PC-9 (cell line): ENCODE measurements around the gene NSMCE1. TPM values are rescaled to one million over a fixed set of nuclear protein-coding genes. Genes with fewer than 3 reads are reported as not detected.
"Not testable (repeated sequence)": the region's sequence is repeated elsewhere in the genome, so short reads cannot be mapped to it uniquely, and the experiment has no call there.

Source experiments
- BruUV-seq: library from RNA; stranded (reverse); fragments of 400-500 nt; replicated peaks from 2 replicates; lab custom pipeline; 2021; lab: Mats Ljungman, UMichigan
- CTCF ChIA-PET: fragments of 300-600 bp; sonication (Branson Sonifier 250); formaldehyde crosslinking; loops from one replicate; lab custom pipeline; 2022; ENCODE audit warnings: antibody characterized with exemption; lab: Charles Lee
- POLR2A ChIA-PET: fragments of 300-600 bp; sonication (Branson Sonifier 250); formaldehyde crosslinking; loops from one replicate; lab custom pipeline; 2022; ENCODE audit warnings: antibody characterized with exemption; ENCODE audit not compliant: unreplicated experiment; lab: Charles Lee
- DNase-seq, 2 experiments: peaks; one replicate each; pipeline versions ENCODE4 v3.0.0 to v3.0.0-alpha.2; 2015 to 2022; ENCODE audit warnings: mixed read lengths in 1 of 2
- H2AFZ ChIP-seq: fragments of 200-600 bp; sonication (generic); 2 replicates; pipeline ENCODE4 v1.8.1; 2017; ENCODE audit warnings: antibody characterized with exemption
- H3F3A ChIP-seq: fragments of 200-600 bp; sonication (generic); 2 replicates; pipeline ENCODE4 v1.8.1; 2017; ENCODE audit warnings: antibody characterized with exemption, mild to moderate bottlenecking, low read depth; ENCODE audit not compliant: insufficient read depth
- H3K27ac ChIP-seq: fragments of 200-600 bp; sonication (generic); 2 replicates; pipeline ENCODE4 v1.6.1; 2016; ENCODE audit warnings: mixed run types
- H3K27me3 ChIP-seq: fragments of 200-600 bp; sonication (generic); 2 replicates; pipeline ENCODE4 v1.6.1; 2016; ENCODE audit warnings: low read depth, mixed run types; ENCODE audit not compliant: insufficient read depth
- H3K36me3 ChIP-seq: fragments of 200-600 bp; sonication (generic); 2 replicates; pipeline ENCODE4 v1.6.1; 2016; ENCODE audit warnings: low read depth, mixed run types
- H3K4me1 ChIP-seq: fragments of 200-600 bp; sonication (generic); replicated peaks from 2 replicates; pipeline ENCODE4 v1.6.1; 2016; ENCODE audit warnings: mixed run types; ENCODE audit not compliant: insufficient read depth
- H3K4me2 ChIP-seq: fragments of 200-600 bp; sonication (generic); 2 replicates; pipeline ENCODE4 v1.6.1; 2017; ENCODE audit warnings: mixed run types
- H3K4me3 ChIP-seq: fragments of 200-600 bp; sonication (generic); 2 replicates; pipeline ENCODE4 v1.6.1; 2016; ENCODE audit warnings: mixed run types
- H3K79me2 ChIP-seq: fragments of 200-600 bp; sonication (generic); 2 replicates; pipeline ENCODE4 v1.6.1; 2017; ENCODE audit warnings: low read depth, mixed run types
- H3K9me2 ChIP-seq: fragments of 200-600 bp; sonication (generic); 2 replicates; pipeline ENCODE4 v1.8.1; 2017; ENCODE audit warnings: mild to moderate bottlenecking; ENCODE audit not compliant: insufficient read depth
- H3K9me3 ChIP-seq: fragments of 200-600 bp; sonication (generic); 2 replicates; pipeline ENCODE4 v1.8.1; 2016; ENCODE audit warnings: low read depth; ENCODE audit not compliant: insufficient read depth
- H4K20me1 ChIP-seq: fragments of 200-600 bp; sonication (generic); 2 replicates; pipeline ENCODE4 v1.8.1; 2017; ENCODE audit not compliant: insufficient read depth
- CTCF ChIP-seq: fragments of 200-600 bp; sonication (generic); conservative IDR thresholded peaks from 2 replicates; pipeline ENCODE4 v1.6.1; 2017; ENCODE audit warnings: mixed run types, antibody characterized with exemption, mild to moderate bottlenecking, moderate library complexity
- EZH2 ChIP-seq: fragments of 200-600 bp; sonication (generic); IDR thresholded peaks from 2 replicates; pipeline ENCODE4 v1.8.0; 2017; ENCODE audit warnings: antibody characterized with exemption, low read depth
- intact Hi-C: fragments of 100-400 bp; cut with micrococcal nuclease; formaldehyde crosslinking; loops from one replicate; pipeline ENCODE4 v1.10.0; 2022; ENCODE audit not compliant: unreplicated experiment
- total RNA-seq: library from RNA; stranded (reverse); gene quantifications from 2 replicates; pipeline ENCODE4 v1.2.3, GENCODE V29; 2021

Gene NSMCE1
- total RNA-seq, 1 experiment from 2014 or later, result 114 TPM

- no peaks in the 10 kb centered on the region for H4K20me1 ChIP-seq
- CTCF ChIA-PET, result no interaction called here
- H3K4me1 ChIP-seq, result peaks cover 20% of the 10 kb centered on the region
- intact Hi-C loops, result no loop called here
- no peak overlapping the region for H2AFZ ChIP-seq
- H3K27ac ChIP-seq, result no peak overlapping the region
- no peaks in the 10 kb centered on the region for H3K9me2 ChIP-seq
- POLR2A ChIA-PET, result no interaction called here
- H3K36me3 ChIP-seq, result no peaks in the 10 kb centered on the region
- no peak overlapping the region for H3K4me3 ChIP-seq
- no peak for TF ChIP-seq EZH2
- TF ChIP-seq CTCF, result no peak
- H3K79me2 ChIP-seq, result no peaks in the 10 kb centered on the region
- no peaks in the 10 kb centered on the region for H3K27me3 ChIP-seq
- DNase-seq, result no peak
- H3F3A ChIP-seq, result peaks cover 18% of the 10 kb centered on the region; the same call in 1 of the 2 replicates
- H3K4me2 ChIP-seq, result no peak overlapping the region
- 0 out of 2 replicates have a peak, but pooled peaks cover 3% of the 10 kb centered on the region for H3K9me3 ChIP-seq
- no TSS peak for BruUV-seq
These were observed 21.1 kb upstream of the NSMCE1 start for GRCh38 chr16:27289669-27290068.

- H2AFZ ChIP-seq, H3K9me3 ChIP-seq, H3K4me2 ChIP-seq, H3K4me3 ChIP-seq, H3K27ac ChIP-seq, BruUV-seq, CTCF ChIA-PET, H3K27me3 ChIP-seq, H3K9me2 ChIP-seq, H4K20me1 ChIP-seq, H3K36me3 ChIP-seq, POLR2A ChIA-PET, H3K79me2 ChIP-seq, DNase-seq, intact Hi-C loops: not testable (repeated sequence)
- H3K4me1 ChIP-seq, result peaks cover 20% of the 10 kb centered on the region
- H3F3A ChIP-seq, result peaks cover 18% of the 10 kb centered on the region; the same call in 1 of the 2 replicates
These were observed 19.7 kb upstream of the NSMCE1 start for GRCh38 chr16:27288313-27288712.

GRCh38 chr16:27287887-27288286, 19.3 kb upstream of the NSMCE1 start:
- no TSS peak for BruUV-seq
- no peak overlapping the region for H3K4me3 ChIP-seq
- POLR2A ChIA-PET, result no interaction called here
- no peak overlapping the region for H3K4me2 ChIP-seq
- peaks cover 20% of the 10 kb centered on the region for H3K4me1 ChIP-seq
- TF ChIP-seq CTCF (no peak), EZH2 (no peak)
- CTCF ChIA-PET, result no interaction called here
- H3K9me3 ChIP-seq, result 0 out of 2 replicates have a peak, but pooled peaks cover 3% of the 10 kb centered on the region
- no peaks in the 10 kb centered on the region for H3K36me3 ChIP-seq
- H3F3A ChIP-seq, result peaks cover 18% of the 10 kb centered on the region; the same call in 1 of the 2 replicates
- H3K9me2 ChIP-seq, result no peaks in the 10 kb centered on the region
- DNase-seq, result no peak
- H2AFZ ChIP-seq, result no peak overlapping the region
- no peaks in the 10 kb centered on the region for H4K20me1 ChIP-seq
- no peaks in the 10 kb centered on the region for H3K27me3 ChIP-seq
- H3K27ac ChIP-seq, result no peak overlapping the region
- intact Hi-C loops, result no loop called here
- no peaks in the 10 kb centered on the region for H3K79me2 ChIP-seq
